Common myeloid progenitor, CD34-positive (primary cell): Measurements from ENCODE around the gene TNC.

ENCODE experiments used
- CTCF ChIA-PET: fragments of 350-600 bp; sonication (Branson Sonifier 250); formaldehyde crosslinking; loops from one replicate; lab custom pipeline; 2021; ENCODE audit warnings: antibody characterized with exemption; lab: Charles Lee
- POLR2A ChIA-PET: fragments of 350-600 bp; sonication (Branson Sonifier 250); formaldehyde crosslinking; loops from one replicate; lab custom pipeline; 2021; ENCODE audit warnings: antibody characterized with exemption; lab: Charles Lee
- DNase-seq, 3 donors: peaks; one replicate each; pipeline versions ENCODE4 v3.0.0 to v3.0.0-alpha.2; 2013
- H3K27ac ChIP-seq, 2 experiments: 1 replicate in 1 of 2; 2 replicates in 1 of 2; pipeline ENCODE4 v1.7.0; 2013; ENCODE audit warnings: inconsistent platforms in 2 of 2, low read length in 2 of 2, mild to moderate bottlenecking in 2 of 2, low read depth in 1 of 2, moderate library complexity in 1 of 2; ENCODE audit not compliant: severe bottlenecking in 2 of 2, insufficient read depth in 1 of 2, poor library complexity in 1 of 2
- H3K27me3 ChIP-seq, 5 experiments: replicated peaks in 2 of 5; 1 replicate in 3 of 5; 2 replicates in 2 of 5; pipeline versions ENCODE4 v1.6.1 to v1.7.0; 2013; ENCODE audit warnings: low read length in 4 of 5, mild to moderate bottlenecking in 2 of 5, moderate library complexity in 2 of 5, inconsistent platforms in 1 of 5; ENCODE audit not compliant: insufficient read depth in 5 of 5, control insufficient read depth in 4 of 5
- H3K36me3 ChIP-seq, 4 experiments: 1 replicate in 2 of 4; 2 replicates in 2 of 4; pipeline versions ENCODE4 v1.6.1 to v1.7.0; 2013; ENCODE audit warnings: low read length in 3 of 4, control low read depth in 1 of 4, mild to moderate bottlenecking in 1 of 4; ENCODE audit not compliant: control insufficient read depth in 4 of 4, insufficient read depth in 4 of 4
- H3K4me1 ChIP-seq, 4 experiments: 1 replicate in 3 of 4; 2 replicates in 1 of 4; pipeline versions ENCODE4 v1.6.1 to v1.7.1; 2013; ENCODE audit warnings: low read length in 3 of 4, mild to moderate bottlenecking in 3 of 4, control low read depth in 1 of 4, inconsistent platforms in 1 of 4, moderate library complexity in 1 of 4; ENCODE audit not compliant: control insufficient read depth in 4 of 4, insufficient read depth in 4 of 4; ENCODE audit errors: control extremely low read depth in 1 of 4
- H3K4me3 ChIP-seq, 7 experiments: 1 replicate in 4 of 7; 2 replicates in 3 of 7; pipeline versions ENCODE4 v1.5.1 to v1.7.0; 2013; ENCODE audit warnings: mild to moderate bottlenecking in 7 of 7, low read length in 6 of 7, moderate library complexity in 6 of 7, inconsistent platforms in 2 of 7, low read depth in 2 of 7, control low read depth in 1 of 7; ENCODE audit not compliant: insufficient read depth in 4 of 7, control insufficient read depth in 1 of 7; ENCODE audit errors: extremely low read depth in 1 of 7
- H3K9me3 ChIP-seq, 5 experiments: 1 replicate in 4 of 5; 2 replicates in 1 of 5; pipeline versions ENCODE4 v1.6.1 to v1.7.1; 2013; ENCODE audit warnings: low read length in 4 of 5, mild to moderate bottlenecking in 2 of 5, inconsistent platforms in 1 of 5, low read depth in 1 of 5, moderate library complexity in 1 of 5; ENCODE audit not compliant: control insufficient read depth in 4 of 5, insufficient read depth in 2 of 5; ENCODE audit errors: control extremely low read depth in 1 of 5
- WGBS: methylation state at CpG from one replicate; pipeline ENCODE4 v1.1.5; 2013; ENCODE audit not compliant: insufficient coverage; 5-methylcytosine and 5-hydroxymethylcytosine counted together

Gene TNC

DNA sequence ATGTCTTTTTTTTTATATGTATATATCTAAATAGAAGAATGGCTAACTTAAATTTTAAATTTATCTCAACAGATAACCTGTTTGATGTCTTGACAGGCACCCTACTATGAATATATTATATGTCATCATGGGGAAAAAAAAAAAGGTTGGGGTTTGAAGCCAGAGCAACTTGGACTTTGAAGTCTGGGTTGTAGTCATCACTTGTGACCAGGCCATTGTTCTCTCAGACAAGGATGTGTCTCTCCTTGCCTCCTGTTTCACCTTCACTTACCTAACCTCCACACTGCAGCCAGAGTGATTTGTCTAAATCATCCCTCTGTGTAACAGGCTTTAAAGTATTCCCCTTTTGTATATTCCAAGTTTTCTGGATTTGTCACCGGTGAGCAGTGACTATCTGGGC is 130.8 kb downstream of the TNC start:
- POLR2A ChIA-PET, result no interaction called here
- CTCF ChIA-PET, result interaction anchor here (1.3 kb wide), 1 partner anchor 76 kb away, joined by 3 read pairs; no protein-coding TSS in a partner anchor
- no peak for DNase-seq
- Histone ChIP-seq H3K27ac (no peak overlapping the region), H3K27me3 (no peaks in the 10 kb centered on the region), H3K4me1 (peaks cover 0 to 7% (median 0%) of the 10 kb centered on the region in 4 experiments), H3K9me3 (no peaks in the 10 kb centered on the region), H3K36me3 (no peaks in the 10 kb centered on the region), H3K4me3 (no peak overlapping the region)
- WGBS, result 100% methylated on average over 1 of the region's 1 CpG

DNA sequence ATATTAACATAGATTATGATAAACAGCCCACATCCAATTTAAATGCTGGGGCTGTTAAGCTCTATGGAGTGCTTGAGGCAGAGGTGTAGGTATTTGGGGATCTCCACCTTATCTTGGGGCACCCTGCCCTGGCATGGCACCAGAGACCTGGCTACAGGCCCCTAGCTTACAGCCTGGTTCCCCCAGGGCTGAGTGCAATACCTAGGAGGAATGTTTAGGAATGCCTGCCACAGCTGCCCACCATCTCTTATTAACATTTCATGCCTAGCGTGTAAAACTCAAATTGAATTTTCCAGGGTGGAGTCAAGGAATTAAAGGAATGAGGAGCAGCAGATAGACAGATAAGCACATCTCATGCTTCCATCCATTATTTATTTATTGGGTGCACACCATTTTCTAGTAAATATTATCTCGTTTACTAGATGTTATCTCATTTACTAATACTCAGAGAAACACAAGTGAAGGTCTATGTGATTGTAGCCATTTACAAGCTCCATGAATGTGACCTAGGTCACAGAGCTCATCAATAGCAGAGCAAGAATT is 131.9 kb downstream of the TNC start:
- Histone ChIP-seq H3K27me3 (no peaks in the 10 kb centered on the region), H3K4me1 (peaks cover 0 to 7% (median 0%) of the 10 kb centered on the region in 4 experiments), H3K36me3 (no peaks in the 10 kb centered on the region), H3K9me3 (no peaks in the 10 kb centered on the region), H3K27ac (no peak overlapping the region), H3K4me3 (no peak overlapping the region)
- POLR2A ChIA-PET, result no interaction called here
- WGBS, result no CpG with 5 or more reads among the region's 2 CpGs
- CTCF ChIA-PET, result interaction anchor here (1.5 kb wide), 1 partner anchor 12 kb away, joined by 3 read pairs; no protein-coding TSS in a partner anchor
- no peak for DNase-seq

DNA sequence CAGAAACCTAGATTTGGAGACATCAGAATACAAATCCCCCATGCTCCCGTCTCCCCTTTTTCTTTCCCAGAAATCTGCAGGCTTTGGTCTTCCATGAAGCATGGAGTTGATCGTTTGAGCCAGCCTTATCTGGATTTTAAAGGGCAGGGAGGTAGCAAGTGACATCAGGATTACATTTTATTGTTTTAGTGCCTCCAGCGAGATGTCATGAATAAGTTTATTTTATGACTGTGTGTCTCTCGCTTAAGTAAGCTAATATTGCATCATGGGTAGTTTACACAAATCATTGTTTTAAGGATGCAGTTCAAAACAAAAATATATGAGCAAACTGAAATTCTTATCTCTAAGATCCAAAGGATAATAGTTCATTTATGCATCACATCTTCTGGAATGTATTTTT is 136.9 kb downstream of the TNC start:
- no peak for DNase-seq
- H3K9me3 ChIP-seq, result peaks cover 0 to 3% (median 0%) of the 10 kb centered on the region in 5 experiments
- WGBS, result 100% methylated on average over 2 of the region's 4 CpGs
- no peaks in the 10 kb centered on the region for H3K4me1 ChIP-seq
- ChIA-PET CTCF (interaction anchor here (0.9 to 1.9 kb wide), 3 partner anchors 33 to 74 kb away, joined by 3 to 6 read pairs (median 3); no protein-coding TSS in a partner anchor), POLR2A (no interaction called here)
- no peaks in the 10 kb centered on the region for H3K27me3 ChIP-seq
- H3K36me3 ChIP-seq, result no peaks in the 10 kb centered on the region
- H3K27ac ChIP-seq, result no peak overlapping the region
- no peak overlapping the region for H3K4me3 ChIP-seq

- no peak overlapping the region for H3K4me3 ChIP-seq
- H3K9me3 ChIP-seq, result peaks cover 0 to 1% (median 0%) of the 10 kb centered on the region in 5 experiments
- no peaks in the 10 kb centered on the region for H3K27me3 ChIP-seq
- H3K4me1 ChIP-seq, result no peaks in the 10 kb centered on the region
- no peaks in the 10 kb centered on the region for H3K36me3 ChIP-seq
- POLR2A ChIA-PET, result no interaction called here
- no peak overlapping the region for H3K27ac ChIP-seq
- 75% methylated on average over 2 of the region's 2 CpGs for WGBS
- no peak for DNase-seq
- CTCF ChIA-PET, result no interaction called here
Observed at GRCh38 chr9:114973216-114973615, 144.7 kb downstream of the TNC start.

GRCh38 chr9:114972510-114973136 is 145.3 kb downstream of the TNC start:
- 100% methylated on average over 1 of the region's 3 CpGs for WGBS
- DNase-seq, result no peak
- no peak overlapping the region for H3K27ac ChIP-seq
- CTCF ChIA-PET, result no interaction called here
- no peaks in the 10 kb centered on the region for H3K4me1 ChIP-seq
- H3K9me3 ChIP-seq, result peaks cover 0 to 1% (median 0%) of the 10 kb centered on the region in 5 experiments
- no peaks in the 10 kb centered on the region for H3K36me3 ChIP-seq
- no peak overlapping the region for H3K4me3 ChIP-seq
- POLR2A ChIA-PET, result no interaction called here
- no peaks in the 10 kb centered on the region for H3K27me3 ChIP-seq
